Adrenal gland (tissue), 12 donors: Measurements from ENCODE around the gene JARID2. TPM values are rescaled to one million over a fixed set of nuclear protein-coding genes. Genes with fewer than 3 reads are reported as not detected.

ENCODE experiments used
- DNase-seq, 7 donors: peaks; one replicate each; pipeline ENCODE4 v3.0.0-alpha.2; 2019 to 2020
- H3K27ac ChIP-seq, 5 donors: fragments of 200-600 bp; sonication (generic) in 4 of 5; 1 replicate in 3 of 5; 2 replicates in 2 of 5; pipeline versions ENCODE4 v1.5.1 to v1.8.0; 2016 to 2020; ENCODE audit warnings: mild to moderate bottlenecking in 1 of 5
- H3K27me3 ChIP-seq: fragments of 200-600 bp; 2 replicates; pipeline ENCODE4 v1.8.0; 2021
- H3K36me3 ChIP-seq, 2 donors: fragments of 200-600 bp; replicated peaks in 1 of 2; 1 replicate in 1 of 2; 2 replicates in 1 of 2; pipeline versions ENCODE4 v1.5.1 to v1.8.0; 2018 to 2022
- H3K4me1 ChIP-seq, 2 donors: fragments of 200-600 bp; replicated peaks in 1 of 2; 1 replicate in 1 of 2; 2 replicates in 1 of 2; pipeline versions ENCODE4 v1.5.1 to v1.8.0; 2018 to 2021
- H3K4me3 ChIP-seq, 4 donors: fragments of 200-600 bp; sonication (generic) in 3 of 4; one replicate each; pipeline ENCODE4 v1.5.1; 2016 to 2018
- H3K9me3 ChIP-seq, 3 donors: fragments of 200-600 bp; sonication (generic) in 1 of 3; replicated peaks in 1 of 3; 1 replicate in 2 of 3; 2 replicates in 1 of 3; pipeline versions ENCODE4 v1.5.1 to v1.8.0; 2016 to 2021
- CTCF ChIP-seq, 6 experiments: fragments of 450-650 bp in 4 of 6; fragments of 200-600 bp in 2 of 6; sonication (generic) in 1 of 6; IDR thresholded peaks; 1 replicate in 5 of 6; 2 replicates in 1 of 6; pipeline versions ENCODE4 v1.5.1 to v1.8.0; 2016 to 2021; ENCODE audit warnings: antibody characterized with exemption in 6 of 6, mild to moderate bottlenecking in 2 of 6, moderate library complexity in 1 of 6
- POLR2A ChIP-seq, 2 donors: fragments of 450-650 bp; IDR thresholded peaks; one replicate each; pipeline ENCODE4 v1.6.1; 2017; ENCODE audit warnings: antibody characterized with exemption in 2 of 2, mild to moderate bottlenecking in 2 of 2, moderate library complexity in 1 of 2
- WGBS, 4 donors: extraction: QIAGEN DNeasy Blood & Tissue Kit in 2 of 4; methylation state at CpG; one replicate each; pipeline versions ENCODE4 v1.1.5 to v1.1.7; 2013 to 2017; 5-methylcytosine and 5-hydroxymethylcytosine counted together
- intact Hi-C, 2 donors: fragments of 100-400 bp; cut with DNase I; formaldehyde crosslinking; loops; one replicate each; pipeline versions ENCODE4 v1.14.1 to v1.15.0; 2022 to 2023
- polyA plus RNA-seq, 3 donors: library from polyadenylated mRNA; stranded (reverse); fragments of 200-250 nt in 2 of 3; fragments of 350-450 nt in 1 of 3; fragmentation: Illumina TruSeq in 1 of 3; extraction: RNeasy Lipid Tissue Mini Kit (QIAGEN cat#74804) in 1 of 3; gene quantifications; one replicate each; pipeline ENCODE4 v1.2.3, GENCODE V29; 2013 to 2014
- total RNA-seq, 9 donors: library from RNA; depleted of rRNA in 4 of 9; stranded (reverse); fragments of >200 nt in 4 of 9; fragments of 120-200 nt in 1 of 9; fragmentation: NEBNext Ultra II Directional in 1 of 9; extraction: Animal tissue kit (Norgen Biotek cat#: 25700) in 1 of 9; gene quantifications; one replicate each; pipeline versions ENCODE4 v1.1.0 to v1.2.4, GENCODE V29; 2013 to 2023
- donor health status: healthy with polysubstance abuse.
- donor health status: Bipolar disorder and iron deficiency.
- donor health status: DM: yes; HTN: yes; CAD: no.
- donor health status: DM: no; HTN: no; CAD: no.
- donor health status: DM: no; HTN: no; CAD: no.
- donor health status: DM: yes; HTN: yes; CAD: no.

JARID2 gene
- total and polyA plus RNA-seq, 12 donors = 3.0 to 13.6 (median 8.2) TPM

GRCh38 chr6:15385521-15385920 is 139.7 kb downstream of the JARID2 start:
- TF ChIP-seq POLR2A (IDR thresholded peaks at IDR 0.05) = no peak
- no peak for DNase-seq
- H3K27me3 ChIP-seq = no peaks in the 10 kb centered on the region
- peaks cover 17 to 38% of the 10 kb centered on the region in 2 donors for H3K4me1 ChIP-seq
- 87 to 91% (median 89%) methylated on average over 6 of the region's 6 CpGs for WGBS, 4 donors
- intact Hi-C loops = loop anchor here in 1 of 2 donors (10.0 kb wide), 1 partner anchor 221 kb away; no protein-coding TSS in a partner anchor
- H3K27ac ChIP-seq = no peak overlapping the region
- no peaks in the 10 kb centered on the region for H3K36me3 ChIP-seq
- H3K9me3 ChIP-seq = no peaks in the 10 kb centered on the region
- H3K4me3 ChIP-seq = no peak overlapping the region

GRCh38 chr6:15386110-15386755 is 140.4 kb downstream of the JARID2 start:
- Histone ChIP-seq H3K27ac (no peak overlapping the region), H3K27me3 (no peaks in the 10 kb centered on the region), H3K36me3 (no peaks in the 10 kb centered on the region), H3K9me3 (no peaks in the 10 kb centered on the region), H3K4me3 (no peak overlapping the region), H3K4me1 (peaks cover 24 to 45% of the 10 kb centered on the region in 2 donors)
- WGBS, 4 donors = 83 to 87% (median 85%) methylated on average over 7 of the region's 7 CpGs
- intact Hi-C loops = loop anchor here in 1 of 2 donors (10.0 kb wide), 1 partner anchor 221 kb away; no protein-coding TSS in a partner anchor
- DNase-seq = no peak
- no peak for TF ChIP-seq POLR2A (IDR thresholded peaks at IDR 0.05)
- TF ChIP-seq CTCF (IDR thresholded peaks at IDR 0.05) = no peak

GRCh38 chr6:15386756-15387112 is 140.9 kb downstream of the JARID2 start:
- no peaks in the 10 kb centered on the region for H3K27me3 ChIP-seq
- DNase-seq = no peak
- no peaks in the 10 kb centered on the region for H3K36me3 ChIP-seq
- H3K27ac ChIP-seq = no peak overlapping the region
- 86 to 93% (median 90%) methylated on average over 3 of the region's 3 CpGs for WGBS, 4 donors
- no peaks in the 10 kb centered on the region for H3K9me3 ChIP-seq
- no peak overlapping the region for H3K4me3 ChIP-seq
- no peak for TF ChIP-seq CTCF (IDR thresholded peaks at IDR 0.05)
- TF ChIP-seq POLR2A (IDR thresholded peaks at IDR 0.05) = no peak
- intact Hi-C loops = loop anchor here in 1 of 2 donors (10.0 kb wide), 1 partner anchor 222 kb away; no protein-coding TSS in a partner anchor
- H3K4me1 ChIP-seq = peaks cover 29 to 50% of the 10 kb centered on the region in 2 donors

- Histone ChIP-seq H3K4me3 (no peak overlapping the region), H3K9me3 (no peaks in the 10 kb centered on the region), H3K36me3 (no peaks in the 10 kb centered on the region), H3K27me3 (no peaks in the 10 kb centered on the region), H3K4me1 (peaks cover 31 to 50% of the 10 kb centered on the region in 2 donors), H3K27ac (no peak overlapping the region)
- no peak for DNase-seq
- WGBS, 4 donors = 58 to 85% (median 72%) methylated on average over 5 of the region's 5 CpGs
- TF ChIP-seq CTCF (IDR thresholded peaks at IDR 0.05) (no peak), POLR2A (IDR thresholded peaks at IDR 0.05) (no peak)
- intact Hi-C loops = loop anchor here in 1 of 2 donors (10.0 kb wide), 1 partner anchor 222 kb away; no protein-coding TSS in a partner anchor
These were observed 141.2 kb downstream of the JARID2 start for GRCh38 chr6:15387118-15387517.
